Cardiac ventricle fibroblast (primary cell): ENCODE results near the gene CABCOCO1. TPM values are rescaled to one million over a fixed set of nuclear protein-coding genes. Genes with fewer than 3 reads are reported as not detected.

Experiments used
- total RNA-seq: library from RNA; depleted of rRNA; stranded (reverse); fragments of >200 nt; gene quantifications from 2 replicates; pipeline ENCODE4 v1.2.3, GENCODE V29; 2015

The CABCOCO1 gene, protein sequence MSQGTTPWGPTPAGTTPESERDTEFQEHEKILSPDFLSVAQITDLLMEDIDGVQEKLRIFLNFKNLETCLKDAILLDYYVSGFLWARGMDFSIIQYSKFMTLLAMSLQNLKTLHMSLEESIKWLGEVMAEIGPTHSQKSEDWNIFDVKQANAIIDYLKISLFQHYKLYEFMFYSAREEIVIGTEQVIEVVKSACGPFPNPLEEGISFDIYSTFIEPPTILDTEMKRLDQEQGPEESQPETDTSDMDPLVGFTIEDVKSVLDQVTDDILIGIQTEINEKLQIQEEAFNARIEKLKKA
- total RNA-seq: not detected in 2 replicates

DNA sequence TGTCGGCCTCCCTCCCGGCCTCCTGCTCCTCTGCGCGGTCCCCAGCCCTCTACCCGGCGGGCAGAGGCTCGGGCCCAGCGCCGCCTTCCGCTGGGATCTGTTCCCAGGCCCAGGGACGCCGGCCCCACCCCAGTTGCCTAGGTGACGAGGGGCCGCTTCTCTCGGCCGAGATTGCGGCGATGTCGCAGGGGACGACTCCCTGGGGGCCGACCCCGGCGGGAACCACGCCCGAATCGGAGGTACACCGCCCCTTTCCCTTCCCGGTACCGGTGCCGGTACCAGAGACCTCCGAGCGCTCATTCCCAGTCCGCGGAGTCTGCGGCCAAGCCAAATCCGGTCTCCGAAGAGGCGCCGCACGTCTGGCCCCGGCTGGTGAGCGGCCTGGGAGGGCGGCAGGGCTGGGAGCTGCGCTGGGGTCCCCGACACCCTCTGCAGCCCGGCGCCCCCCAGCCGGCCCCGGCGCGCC lies at the start of gene CABCOCO1:
TSS of gene CABCOCO1 (plus strand) at position 136 of the 466 bp plus-strand sequence. CDS start at position 180, 44 bp downstream.

Other genes with a start within 250 kb of the CABCOCO1 start
- gene TMEM26, start 209.5 kb upstream of the CABCOCO1 start, total RNA-seq: 0.54 and 0.94 TPM in 2 replicates
- 53.5 and 62.0 TPM in 2 replicates for gene ARID5B, start 238.8 kb downstream of the CABCOCO1 start, total RNA-seq